ENCODE data around the gene SUCO. TPM values are rescaled to one million over a fixed set of nuclear protein-coding genes. Genes with fewer than 3 reads are reported as not detected.
"Not testable (repeated sequence)": the region's sequence is repeated elsewhere in the genome, so short reads cannot be mapped to it uniquely, and the experiment has no call there.

Gene SUCO
- total and polyA plus RNA-seq, 5 experiments from 2014 or later: 10.3 to 63.1 (median 14.6) TPM

GRCh38 chr1:172578586-172578985 lies 45.6 kb downstream of the SUCO start:
- no peaks in the 10 kb centered on the region for H3K9me3 Mint-ChIP-seq
- peak overlapping the region in 1 of 10 donors; percentile 16 for H3K27ac Mint-ChIP-seq
- H3K36me3 Mint-ChIP-seq: peaks cover 0 to 71% (median 18%) of the 10 kb centered on the region in 3 donors
- H3K4me3 Mint-ChIP-seq: no peak overlapping the region
- H3K4me1 Mint-ChIP-seq: peaks cover 0 to 2% (median 0%) of the 10 kb centered on the region in 4 donors
- DNase-seq: no peak
- no peak for ATAC-seq
- POLR2A ChIA-PET: no interaction called here
- H3K27me3 Mint-ChIP-seq: no peaks in the 10 kb centered on the region

GRCh38 chr1:172581273-172581672 lies 48.3 kb downstream of the SUCO start:
- Mint-ChIP-seq H3K4me3 (no peak overlapping the region), H3K9me3 (no peaks in the 10 kb centered on the region), H3K27ac (peak overlapping the region in 1 of 10 donors; percentile 5), H3K4me1 (peaks cover 0 to 2% (median 0%) of the 10 kb centered on the region in 4 donors), H3K27me3 (no peaks in the 10 kb centered on the region), H3K36me3 (peaks cover 0 to 66% (median 13%) of the 10 kb centered on the region in 3 donors)
- POLR2A ChIA-PET: no interaction called here
- ATAC-seq (no peak), DNase-seq (no peak)

GRCh38 chr1:172581779-172582178 lies 48.8 kb downstream of the SUCO start:
- no peaks in the 10 kb centered on the region for H3K9me3 Mint-ChIP-seq
- DNase-seq: no peak
- H3K4me3 Mint-ChIP-seq: no peak overlapping the region
- peaks cover 0 to 69% (median 13%) of the 10 kb centered on the region in 3 donors for H3K36me3 Mint-ChIP-seq
- no peak for ATAC-seq
- H3K27ac Mint-ChIP-seq: no peak overlapping the region
- peaks cover 0 to 2% (median 0%) of the 10 kb centered on the region in 4 donors for H3K4me1 Mint-ChIP-seq
- no peaks in the 10 kb centered on the region for H3K27me3 Mint-ChIP-seq
- POLR2A ChIA-PET: no interaction called here

- H3K27me3 Mint-ChIP-seq: no peaks in the 10 kb centered on the region
- H3K4me1 Mint-ChIP-seq: peaks cover 0 to 2% (median 0%) of the 10 kb centered on the region in 4 donors
- ATAC-seq (no peak), DNase-seq (no peak)
- no peak overlapping the region for H3K27ac Mint-ChIP-seq
- no peaks in the 10 kb centered on the region for H3K9me3 Mint-ChIP-seq
- H3K4me3 Mint-ChIP-seq: no peak overlapping the region
- POLR2A ChIA-PET: no interaction called here
- H3K36me3 Mint-ChIP-seq: peaks cover 0 to 69% (median 12%) of the 10 kb centered on the region in 3 donors
These were observed 49.9 kb downstream of the SUCO start for GRCh38 chr1:172582889-172583288.

- Mint-ChIP-seq H3K9me3 (peaks cover 0 to 2% (median 0%) of the 10 kb centered on the region in 9 donors), H3K36me3 (peaks cover 18 to 71% (median 22%) of the 10 kb centered on the region in 3 donors), H3K4me1 (peaks cover 0 to 5% (median 0%) of the 10 kb centered on the region in 4 donors), H3K27me3 (no peaks in the 10 kb centered on the region), H3K4me3 (no peak overlapping the region), H3K27ac (no peak overlapping the region)
- DNase-seq (no peak), ATAC-seq (no peak)
- POLR2A ChIA-PET: no interaction called here
These were observed 52.4 kb downstream of the SUCO start for GRCh38 chr1:172585348-172585747.

- Mint-ChIP-seq H3K27me3 (no peaks in the 10 kb centered on the region), H3K36me3 (peaks cover 23 to 71% (median 25%) of the 10 kb centered on the region in 3 donors), H3K27ac (peak overlapping the region in 1 of 10 donors; percentile 27), H3K4me3 (no peak overlapping the region), H3K4me1 (peaks cover 0 to 5% (median 0%) of the 10 kb centered on the region in 4 donors), H3K9me3 (peaks cover 0 to 5% (median 0%) of the 10 kb centered on the region in 9 donors)
- POLR2A ChIA-PET: no interaction called here
- no peak for ATAC-seq
- DNase-seq: no peak
These were observed 52.9 kb downstream of the SUCO start for GRCh38 chr1:172585861-172586260.

GRCh38 chr1:172588296-172589291 lies 55.6 kb downstream of the SUCO start:
- Mint-ChIP-seq H3K4me3 (no peak overlapping the region), H3K36me3 (peaks cover 25 to 77% (median 52%) of the 10 kb centered on the region in 3 donors), H3K9me3 (peaks cover 0 to 5% (median 0%) of the 10 kb centered on the region in 9 donors), H3K27me3 (no peaks in the 10 kb centered on the region), H3K27ac (peak overlapping the region in 2 of 10 donors; percentile 15 to 31), H3K4me1 (peaks cover 0 to 7% (median 3%) of the 10 kb centered on the region in 4 donors)
- ATAC-seq (no peak), DNase-seq (no peak)
- POLR2A ChIA-PET: no interaction called here

- H3K27ac Mint-ChIP-seq: peak overlapping the region in 1 of 10 donors; percentile 15
- H3K36me3 Mint-ChIP-seq: peaks cover 30 to 86% (median 61%) of the 10 kb centered on the region in 3 donors
- H3K4me1 Mint-ChIP-seq: peaks cover 0 to 11% (median 6%) of the 10 kb centered on the region in 4 donors
- ATAC-seq (no peak), DNase-seq (no peak)
- H3K9me3 Mint-ChIP-seq: peaks cover 0 to 5% (median 0%) of the 10 kb centered on the region in 9 donors
- H3K27me3 Mint-ChIP-seq: no peaks in the 10 kb centered on the region
- no peak overlapping the region for H3K4me3 Mint-ChIP-seq
- POLR2A ChIA-PET: no interaction called here
These were observed 56.6 kb downstream of the SUCO start for GRCh38 chr1:172589553-172589952.

- not testable (repeated sequence) for H3K27me3 Mint-ChIP-seq, DNase-seq, ATAC-seq, H3K9me3 Mint-ChIP-seq, H3K27ac Mint-ChIP-seq, H3K4me3 Mint-ChIP-seq
- Mint-ChIP-seq H3K36me3 (peaks cover 30 to 93% (median 76%) of the 10 kb centered on the region in 3 donors), H3K4me1 (peaks cover 7 to 17% (median 15%) of the 10 kb centered on the region in 4 donors)
- POLR2A ChIA-PET: interaction anchor here (1.0 kb wide), 1 partner anchor 147 kb away, joined by 3 read pairs; no protein-coding TSS in a partner anchor
These were observed 58.5 kb downstream of the SUCO start for GRCh38 chr1:172591429-172591828.

GRCh38 chr1:172595066-172595465 lies 62.1 kb downstream of the SUCO start:
- POLR2A ChIA-PET, H3K27me3 Mint-ChIP-seq, DNase-seq, H3K9me3 Mint-ChIP-seq, ATAC-seq, H3K4me3 Mint-ChIP-seq: not testable (repeated sequence)
- H3K27ac Mint-ChIP-seq: peak overlapping the region in 2 of 10 donors; percentile 21 to 42
- peaks cover 15 to 91% (median 76%) of the 10 kb centered on the region in 3 donors for H3K36me3 Mint-ChIP-seq
- peaks cover 7 to 17% (median 13%) of the 10 kb centered on the region in 4 donors for H3K4me1 Mint-ChIP-seq

GRCh38 chr1:172596782-172597181 lies 63.8 kb downstream of the SUCO start:
- POLR2A ChIA-PET: interaction anchor here (1.7 kb wide), 1 partner anchor 123 kb away, joined by 3 read pairs; no protein-coding TSS in a partner anchor

GRCh38 chr1:172599912-172600311 lies 67.0 kb downstream of the SUCO start:
- no peak for ATAC-seq
- DNase-seq: no peak
- Mint-ChIP-seq H3K27me3 (no peaks in the 10 kb centered on the region), H3K4me3 (no peak overlapping the region), H3K4me1 (peaks cover 5 to 11% (median 9%) of the 10 kb centered on the region in 4 donors), H3K9me3 (no peaks in the 10 kb centered on the region), H3K27ac (no peak overlapping the region), H3K36me3 (peaks cover 0 to 86% (median 32%) of the 10 kb centered on the region in 3 donors)
- POLR2A ChIA-PET: no interaction called here

More at GRCh38 chr1:172596782-172597181, 63.8 kb downstream of the SUCO start:
- not testable (repeated sequence) for H3K9me3 Mint-ChIP-seq, ATAC-seq, H3K4me3 Mint-ChIP-seq, DNase-seq, H3K27me3 Mint-ChIP-seq, H3K27ac Mint-ChIP-seq
- peaks cover 7 to 20% (median 13%) of the 10 kb centered on the region in 4 donors for H3K4me1 Mint-ChIP-seq
- peaks cover 5 to 89% (median 59%) of the 10 kb centered on the region in 3 donors for H3K36me3 Mint-ChIP-seq

- Mint-ChIP-seq H3K4me1 (peaks cover 2 to 7% (median 6%) of the 10 kb centered on the region in 4 donors), H3K27me3 (no peaks in the 10 kb centered on the region), H3K36me3 (peaks cover 0 to 84% (median 28%) of the 10 kb centered on the region in 3 donors), H3K9me3 (no peaks in the 10 kb centered on the region), H3K27ac (peak overlapping the region in 3 of 10 donors; percentile 4 to 40 (median 26)), H3K4me3 (no peak overlapping the region)
- DNase-seq (no peak), ATAC-seq (no peak)
- POLR2A ChIA-PET: no interaction called here
These were observed 67.7 kb downstream of the SUCO start for GRCh38 chr1:172600615-172601014.
